ENCODE results near the gene PPP4R1.
"Not testable (repeated sequence)": the region's sequence is repeated elsewhere in the genome, so short reads cannot be mapped to it uniquely, and the experiment has no call there.

DNA sequence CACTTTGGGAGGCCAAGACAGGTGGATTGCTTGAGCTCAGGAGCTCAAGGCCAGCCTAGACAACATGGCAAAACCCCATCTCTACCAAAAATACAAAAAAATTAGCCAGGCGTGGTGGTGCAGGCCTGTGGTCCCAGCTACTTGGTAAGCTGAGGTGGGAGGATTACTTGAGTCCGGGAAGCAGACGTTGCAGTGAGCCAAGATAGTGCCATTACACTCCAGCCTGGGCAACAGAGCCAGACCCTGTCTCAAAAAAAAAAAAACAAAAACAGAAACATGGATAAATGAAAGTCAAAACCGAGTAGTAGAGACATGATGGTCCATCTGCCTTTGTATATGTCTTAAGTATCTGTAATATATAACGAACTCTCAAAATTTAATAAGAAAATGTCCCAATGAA is 7.2 kb downstream of the PPP4R1 start:
- TF ChIP-seq CTCF, POLR2A (IDR thresholded peaks at IDR 0.05): not testable (repeated sequence)
